Stimulated activated CD8-positive, alpha-beta memory T cell treated with anti-CD3 and anti-CD28 coated beads, Interleukin-7, amount 100 ng/mL, for 24 hours (primary cell): ENCODE results near the gene SPDYC.
"Not testable (repeated sequence)": the region's sequence is repeated elsewhere in the genome, so short reads cannot be mapped to it uniquely, and the experiment has no call there.

Source experiments
- DNase-seq: peaks from one replicate; pipeline ENCODE4 v3.0.0-alpha.2; 2020; ENCODE audit warnings: low read depth

The SPDYC gene

GRCh38 chr11:65134240-65134951, 35.6 kb upstream of the SPDYC start, which contains the start of gene SYVN1:
TSS of gene SYVN1 (minus strand) at chr11:65134519. CDS start at chr11:65133601, 918 bp downstream.
- peak; percentile 86 for DNase-seq

GRCh38 chr11:65134952-65135632, 34.9 kb upstream of the SPDYC start:
- peak; percentile 60 for DNase-seq

- DNase-seq = no peak
Observed at GRCh38 chr11:65135633-65136145, 34.3 kb upstream of the SPDYC start.

- no peak for DNase-seq
Observed at GRCh38 chr11:65136515-65137096, 33.4 kb upstream of the SPDYC start.

- DNase-seq = no peak
Observed at GRCh38 chr11:65141896-65142494, 28.0 kb upstream of the SPDYC start.

GRCh38 chr11:65147352-65148075, 22.5 kb upstream of the SPDYC start:
- DNase-seq = no peak

- no peak for DNase-seq
Observed at GRCh38 chr11:65148657-65149056, 21.4 kb upstream of the SPDYC start.

GRCh38 chr11:65150131-65150508, 19.9 kb upstream of the SPDYC start:
- DNase-seq = not testable (repeated sequence)

- no peak for DNase-seq
Observed at GRCh38 chr11:65150509-65151299, 19.3 kb upstream of the SPDYC start.

GRCh38 chr11:65151331-65151899, 18.6 kb upstream of the SPDYC start:
- DNase-seq = no peak

GRCh38 chr11:65152122-65152521, 17.9 kb upstream of the SPDYC start:
- DNase-seq = no peak

- no peak for DNase-seq
Observed at GRCh38 chr11:65156256-65156655, 13.8 kb upstream of the SPDYC start.

GRCh38 chr11:65156926-65157325, 13.1 kb upstream of the SPDYC start:
- DNase-seq = no peak

GRCh38 chr11:65157336-65157735, 12.7 kb upstream of the SPDYC start:
- DNase-seq = no peak

GRCh38 chr11:65159012-65159411, 11.0 kb upstream of the SPDYC start:
- DNase-seq = no peak

GRCh38 chr11:65160643-65161042, 9.4 kb upstream of the SPDYC start:
- no peak for DNase-seq

GRCh38 chr11:65163684-65164083, 6.3 kb upstream of the SPDYC start:
- DNase-seq = no peak

- DNase-seq = no peak
Observed at GRCh38 chr11:65165410-65166317, 4.4 kb upstream of the SPDYC start.

- DNase-seq = no peak
Observed at GRCh38 chr11:65166893-65167292, 3.1 kb upstream of the SPDYC start.

GRCh38 chr11:65167656-65168055, 2.4 kb upstream of the SPDYC start:
- DNase-seq = no peak
